Daoy (cell line): ENCODE results near the gene BTG1. TPM values are rescaled to one million over a fixed set of nuclear protein-coding genes. Genes with fewer than 3 reads are reported as not detected.

Experiments used
- DNase-seq: peaks from one replicate; pipeline ENCODE4 v3.0.0-alpha.2; 2015; ENCODE audit warnings: low read depth
- total RNA-seq: library from RNA; depleted of rRNA; stranded (reverse); fragments of >200 nt; shearing (Covaris generic); gene quantifications from 2 replicates; pipeline ENCODE4 v1.2.3, GENCODE V29; 2014

BTG1 gene
- total RNA-seq, 1 experiment from 2014 or later, result 5.4 TPM

DNA sequence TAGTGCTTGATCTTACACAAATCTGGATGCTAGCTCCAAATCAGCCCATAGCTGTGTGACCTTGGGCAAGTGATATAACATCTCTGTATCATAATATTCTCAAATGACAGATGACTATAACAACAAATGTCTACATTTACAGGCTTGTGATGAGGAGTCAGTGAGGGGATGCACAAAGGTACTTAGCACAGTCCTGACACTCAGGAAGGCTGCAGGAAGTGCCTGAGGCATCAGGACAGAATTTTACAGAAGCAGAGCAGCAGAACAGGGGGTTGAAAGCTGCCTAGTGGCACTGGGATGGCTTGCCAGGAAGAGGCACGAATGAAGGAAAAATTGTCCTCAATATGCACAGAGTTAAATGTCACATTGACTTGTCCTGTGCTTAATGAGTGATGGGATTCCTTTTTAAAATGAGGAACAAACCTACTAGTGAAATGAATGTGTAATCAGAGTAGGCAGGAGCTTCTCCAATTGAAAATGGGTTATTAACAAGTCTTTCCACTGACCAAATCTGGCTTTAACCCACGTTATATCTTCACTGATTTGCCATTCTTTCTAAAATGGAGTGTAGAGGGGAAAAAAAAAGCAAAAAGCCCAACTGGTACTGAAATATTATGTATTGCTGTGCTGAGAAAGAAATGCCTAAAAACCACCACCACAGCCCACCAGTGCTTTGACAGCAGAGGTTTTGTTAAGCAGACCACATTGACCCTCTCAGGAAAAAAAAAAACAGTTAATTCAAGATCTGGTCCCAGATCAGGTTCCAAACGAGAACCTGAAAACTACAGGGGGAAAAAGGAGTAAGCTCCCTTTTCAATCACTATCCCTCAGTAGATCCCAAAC, 11.6 kb downstream of the BTG1 start:
- no peak for DNase-seq

DNA sequence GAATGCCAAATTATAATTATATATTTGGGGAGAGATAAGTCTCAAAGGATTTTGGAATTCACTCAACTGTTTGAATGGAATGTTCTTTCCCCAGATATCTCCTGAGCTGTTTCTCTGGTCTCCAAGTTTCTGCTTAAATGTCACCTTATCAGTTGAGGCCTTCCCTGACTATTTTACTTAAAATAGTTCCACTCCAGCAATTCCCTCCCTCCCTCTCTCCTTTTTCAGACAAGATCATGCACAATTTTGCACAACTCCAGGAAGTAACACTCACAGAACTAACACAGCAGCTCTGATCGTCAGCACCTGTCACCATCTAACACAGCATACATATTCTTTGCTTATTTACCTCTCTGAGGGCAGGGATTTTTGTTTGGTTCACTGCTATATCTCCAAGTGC, 12.5 kb downstream of the BTG1 start:
- DNase-seq, result no peak

DNA sequence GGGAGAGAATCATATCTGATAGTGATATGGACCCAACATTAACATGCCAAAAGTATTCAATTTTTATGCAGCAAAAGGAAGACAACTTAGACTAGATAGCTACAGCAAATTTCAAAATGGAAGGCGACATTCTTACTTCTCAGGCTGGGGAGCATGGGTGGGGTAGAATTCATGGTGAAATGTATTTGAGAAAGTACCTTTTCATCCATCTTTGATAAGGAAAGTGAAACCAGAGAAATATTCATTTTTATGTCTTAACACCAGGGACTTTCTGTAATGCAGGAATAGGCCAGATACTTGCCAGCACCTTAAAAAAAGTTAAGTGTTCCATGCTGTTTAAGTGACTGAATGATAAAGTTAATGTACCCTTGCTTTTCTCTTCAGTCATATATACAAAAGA, 13.4 kb downstream of the BTG1 start:
- DNase-seq, result no peak

DNA sequence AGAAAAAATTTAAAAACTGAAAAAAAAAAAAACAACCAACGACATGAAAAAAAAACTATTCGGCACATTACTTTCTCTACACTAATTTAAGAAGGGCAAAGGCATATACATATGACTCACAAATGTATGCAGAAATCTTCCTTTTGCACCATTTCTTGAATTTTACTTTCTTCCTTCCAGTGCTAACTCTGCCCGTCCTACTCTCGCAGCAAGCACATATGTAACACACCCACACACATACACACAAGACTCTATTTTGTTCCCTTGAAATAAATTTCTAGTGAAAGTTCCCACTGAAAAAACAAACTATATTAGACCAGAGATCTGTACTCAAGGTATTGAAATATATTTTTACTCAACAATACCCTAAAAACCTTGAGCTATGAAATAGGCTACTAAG, 14.6 kb downstream of the BTG1 start:
- no peak for DNase-seq

DNA sequence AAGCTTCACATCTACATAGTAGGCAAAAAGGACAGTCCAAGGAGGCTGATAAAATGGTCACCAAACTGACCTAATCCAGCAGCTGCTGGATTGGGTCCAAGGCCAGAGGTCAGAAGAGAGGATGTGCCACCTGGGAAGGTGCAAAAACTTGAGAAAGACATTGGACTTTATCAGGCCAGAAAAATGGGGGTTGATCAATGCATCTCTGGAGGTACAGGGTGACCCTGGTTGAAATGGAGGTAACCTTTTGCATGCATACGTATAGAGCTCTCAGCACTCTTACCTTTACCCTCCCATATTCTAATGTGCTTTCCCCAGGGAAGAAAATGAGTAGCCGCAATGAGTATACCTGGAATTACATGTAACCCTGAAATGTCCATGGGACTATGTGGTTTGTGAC, 16.0 kb downstream of the BTG1 start:
- DNase-seq, result no peak

DNA sequence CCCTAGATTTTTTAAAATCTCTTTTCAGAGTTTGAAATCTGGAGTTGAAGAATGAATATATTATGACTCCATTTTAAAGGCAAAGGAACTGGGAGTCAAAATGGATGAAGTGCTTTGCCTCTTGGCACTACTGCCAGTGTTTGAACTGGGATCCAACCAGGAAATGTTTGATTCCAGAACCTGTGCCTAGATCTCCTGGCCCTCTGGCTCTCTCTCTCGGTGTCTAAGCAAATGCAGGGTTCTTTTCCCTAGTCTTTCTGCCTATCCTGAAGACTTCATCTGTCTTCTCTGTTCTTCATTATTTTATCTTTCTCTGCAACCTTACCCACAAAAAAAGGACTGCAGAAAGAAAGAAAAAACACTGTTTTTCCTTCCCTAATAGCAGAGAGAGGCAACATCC, 17.0 kb downstream of the BTG1 start:
- DNase-seq, result no peak

DNA sequence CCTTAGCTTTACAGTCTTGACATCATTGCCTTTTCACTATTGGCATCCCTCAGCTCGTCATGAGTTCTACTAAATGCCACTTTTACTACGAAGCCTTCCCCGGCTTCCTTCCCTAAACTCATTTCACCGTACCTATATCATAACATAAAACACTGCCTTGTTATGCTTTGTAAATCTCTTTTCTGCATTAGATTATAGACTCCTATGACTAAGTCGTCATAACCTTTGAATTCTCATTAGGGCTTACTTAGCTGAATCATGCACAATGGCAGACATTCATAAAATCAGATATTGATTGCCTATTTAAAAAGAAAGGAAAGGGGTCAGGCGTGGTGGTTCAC, 21.0 kb downstream of the BTG1 start:
- DNase-seq, result no peak

DNA sequence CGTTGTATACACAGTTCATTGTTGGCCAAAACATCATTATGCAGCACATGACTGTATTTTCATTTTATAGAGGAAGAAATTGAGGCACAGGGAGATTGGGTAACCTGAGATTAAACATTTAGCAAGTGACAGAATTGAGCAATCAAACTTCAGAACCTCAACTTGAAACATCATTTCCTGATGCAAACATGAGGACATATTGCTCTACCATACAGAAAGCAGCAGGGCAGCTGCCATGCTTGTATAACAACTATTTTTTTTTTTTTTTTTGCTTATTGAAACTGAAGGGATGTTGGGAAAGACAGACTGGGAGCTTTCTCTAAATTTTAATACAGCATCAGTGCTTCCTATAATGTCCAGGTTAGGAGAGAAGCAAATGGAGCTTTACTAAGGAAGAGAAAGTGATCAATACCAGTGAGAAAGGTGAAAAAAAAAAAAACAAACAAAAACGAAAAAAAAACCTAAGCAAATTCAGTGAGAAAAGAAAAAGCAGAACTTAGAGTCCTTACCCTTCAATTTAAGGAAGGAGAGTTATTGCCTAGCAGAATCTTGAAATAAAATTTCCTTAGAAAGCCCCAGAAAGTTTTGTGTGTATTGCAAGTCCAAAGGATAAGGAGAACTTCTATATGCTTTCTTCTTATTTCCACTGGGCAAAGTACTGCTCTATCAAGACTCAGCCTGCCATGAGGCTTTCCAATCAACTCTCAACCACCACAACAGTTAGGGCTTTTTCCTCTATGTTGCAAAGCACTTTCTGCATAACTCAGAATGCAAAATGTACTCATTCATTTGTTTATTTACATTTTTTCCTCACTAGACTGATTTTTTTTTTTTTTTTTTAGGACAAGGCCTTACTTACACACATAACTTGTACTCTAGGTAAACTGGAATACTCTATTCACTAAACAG, 21.6 kb downstream of the BTG1 start:
- no peak for DNase-seq

DNA sequence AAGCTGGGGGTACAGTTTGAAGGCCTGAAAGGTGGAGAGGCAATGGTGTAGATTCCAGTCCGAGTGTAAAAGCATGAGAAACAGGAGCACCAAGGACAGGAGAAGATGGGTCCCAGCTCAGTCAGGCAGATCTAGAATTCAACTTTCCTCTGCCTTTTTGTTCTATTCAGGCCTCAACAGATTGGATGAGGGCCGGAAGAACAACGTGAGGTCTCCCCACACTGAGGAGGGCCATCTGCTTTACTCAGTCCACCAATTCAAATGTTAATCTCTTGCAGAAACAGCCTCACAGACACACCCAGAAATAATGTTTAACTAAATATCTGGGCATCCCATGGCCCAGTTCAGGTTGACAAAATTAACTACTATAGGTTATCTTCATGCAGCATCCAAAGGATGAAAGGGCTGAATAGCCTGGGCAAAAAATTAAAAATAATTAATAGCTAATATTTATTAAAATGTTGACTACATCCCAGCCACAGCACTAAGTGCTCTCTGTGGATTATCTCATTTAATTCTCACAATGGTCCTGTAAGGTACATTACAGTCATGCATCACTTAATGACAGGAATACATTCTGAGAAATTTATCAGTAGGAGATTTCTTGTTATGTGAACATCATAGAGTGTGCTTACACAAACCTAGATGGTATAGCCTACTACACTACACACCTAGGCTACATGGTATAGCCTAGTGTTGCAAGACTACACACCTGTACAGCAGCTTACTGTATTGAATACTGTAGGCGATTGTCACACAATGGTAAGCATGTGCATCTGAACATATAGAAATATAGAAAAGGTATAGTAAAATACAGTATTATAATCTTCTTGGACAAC, 22.5 kb downstream of the BTG1 start:
- no peak for DNase-seq

DNA sequence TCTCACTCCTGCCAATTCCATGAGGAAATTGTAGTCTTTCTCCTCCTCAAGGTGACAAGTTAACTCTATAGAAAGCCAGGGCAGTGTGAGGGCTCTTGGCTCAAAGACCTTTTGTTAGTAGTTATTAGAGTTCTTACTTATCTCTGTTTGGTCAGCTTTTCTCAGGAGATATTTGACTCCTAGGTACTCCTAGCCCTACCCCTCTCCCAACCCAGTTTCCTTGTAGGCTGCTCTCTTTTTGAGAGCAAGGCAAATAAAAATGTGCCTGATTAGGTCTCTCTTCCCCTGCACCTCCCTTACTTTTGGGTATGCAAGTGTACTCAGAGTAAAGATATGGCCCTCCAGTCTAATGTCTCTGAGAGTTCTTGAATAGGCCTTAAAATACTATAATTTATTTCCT, 23.8 kb downstream of the BTG1 start:
- DNase-seq, result no peak

DNA sequence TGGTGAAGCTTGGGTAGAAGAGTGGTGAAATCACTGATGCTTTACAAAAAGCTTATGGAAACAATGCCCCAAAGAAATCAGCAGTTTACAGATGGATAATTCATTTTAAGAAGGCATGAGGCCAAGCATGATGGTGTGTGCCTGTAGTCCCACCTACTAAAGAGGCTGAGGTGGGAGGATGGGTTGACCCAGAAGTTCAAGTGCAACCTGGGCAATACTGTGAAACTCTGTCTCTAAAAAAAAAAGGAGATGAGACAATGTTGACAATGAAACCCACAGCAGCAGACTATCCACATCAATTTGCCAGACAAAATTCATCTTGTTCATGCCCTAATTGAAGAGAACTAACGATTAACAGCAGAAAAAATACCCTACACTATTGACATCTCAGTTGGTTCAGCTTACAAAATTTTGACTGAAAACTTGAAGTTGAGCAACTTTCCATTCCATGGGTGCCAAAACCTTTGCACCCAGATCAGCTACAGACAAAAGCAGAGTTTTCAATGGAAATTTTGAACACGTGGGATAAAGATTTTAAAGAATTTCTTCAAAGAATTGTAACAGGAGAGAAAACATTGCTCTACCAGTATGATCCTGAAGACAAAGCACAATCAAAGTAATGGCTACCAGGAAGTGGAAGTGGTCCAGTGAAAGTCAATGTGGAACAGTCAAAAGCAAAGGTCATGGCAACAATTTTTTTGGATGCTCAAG, 26.7 kb downstream of the BTG1 start:
- no peak for DNase-seq

DNA sequence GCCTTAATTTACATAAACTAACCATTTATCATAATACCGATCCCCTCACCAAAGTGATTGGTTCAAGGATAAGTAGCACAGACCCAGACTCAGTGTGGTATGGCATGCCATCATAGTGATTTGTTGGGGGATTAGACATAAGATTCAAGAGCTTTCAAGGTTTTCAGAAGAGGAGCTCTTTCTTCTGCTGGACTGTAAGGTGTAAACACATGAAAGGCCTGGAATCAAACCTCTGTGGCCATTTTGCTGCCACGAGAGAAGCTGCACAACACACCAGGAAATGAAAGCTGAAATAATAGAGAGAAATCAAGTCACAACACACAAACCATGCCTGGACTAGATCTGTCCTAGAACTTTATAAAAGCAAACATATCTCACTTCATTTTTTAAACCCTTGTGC, 30.8 kb downstream of the BTG1 start:
- no peak for DNase-seq

DNA sequence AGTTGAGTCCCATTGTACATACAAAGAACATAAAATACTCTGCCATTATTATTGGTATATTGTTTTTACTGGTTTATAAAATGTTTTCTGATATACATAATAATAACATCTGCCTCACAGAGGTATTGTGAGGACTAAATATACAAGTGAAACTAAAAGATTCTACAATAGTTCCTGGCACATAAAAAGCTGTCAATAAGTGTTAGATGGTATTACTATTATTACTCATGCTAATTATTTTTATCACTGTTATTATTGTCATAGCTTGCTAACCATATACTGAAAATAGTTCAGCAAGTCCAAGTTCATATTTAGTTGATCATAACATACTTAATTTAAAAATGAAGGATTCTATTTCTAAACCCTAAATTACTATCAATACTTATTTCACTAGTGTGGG, 34.4 kb downstream of the BTG1 start:
- DNase-seq, result no peak

DNA sequence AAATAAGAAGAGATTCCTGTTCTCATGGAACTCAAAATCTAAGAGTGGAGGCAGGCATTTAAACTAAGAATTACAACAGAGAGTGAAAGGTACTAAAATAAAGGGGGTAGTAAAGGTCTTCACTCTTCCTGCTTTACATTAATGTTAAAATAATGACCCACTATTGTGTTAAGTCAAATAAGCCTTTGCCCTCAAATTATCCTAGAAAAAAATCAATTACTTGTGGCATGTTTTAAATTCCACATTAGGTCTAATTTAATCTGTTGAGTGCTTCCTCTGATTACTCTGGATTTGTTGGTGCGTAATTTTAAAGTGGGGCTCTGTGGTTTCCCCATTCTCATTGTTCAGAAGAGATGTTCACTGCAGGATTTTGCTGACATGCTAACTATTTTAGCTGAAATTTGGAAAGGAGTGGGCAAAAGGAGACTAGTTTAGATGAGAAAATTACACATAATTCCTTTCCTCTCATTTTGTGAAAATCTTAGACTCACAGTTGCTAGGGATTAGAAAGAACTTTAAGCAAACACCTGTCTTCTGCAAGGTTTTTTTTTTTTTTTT, 35.5 kb downstream of the BTG1 start:
- no peak for DNase-seq

DNA sequence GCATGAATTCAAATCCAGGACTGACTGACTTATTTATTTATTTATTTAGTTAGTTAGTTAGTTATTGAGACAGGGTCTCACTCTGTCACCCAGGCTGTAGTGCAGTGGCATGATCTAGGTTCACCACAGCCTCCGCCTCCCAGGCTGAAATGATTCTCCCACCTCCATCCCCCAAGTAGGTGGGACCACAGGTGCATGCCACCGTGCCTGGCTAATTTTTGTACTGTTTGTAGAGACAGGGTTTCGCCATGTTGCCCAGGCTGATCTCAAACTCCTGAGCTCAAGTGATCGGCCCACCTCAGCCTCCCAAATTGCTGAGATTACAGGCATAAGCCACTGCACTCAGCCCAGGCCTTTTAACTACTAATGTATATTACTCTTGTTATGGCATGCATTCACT, 36.0 kb downstream of the BTG1 start:
- no peak for DNase-seq

DNA sequence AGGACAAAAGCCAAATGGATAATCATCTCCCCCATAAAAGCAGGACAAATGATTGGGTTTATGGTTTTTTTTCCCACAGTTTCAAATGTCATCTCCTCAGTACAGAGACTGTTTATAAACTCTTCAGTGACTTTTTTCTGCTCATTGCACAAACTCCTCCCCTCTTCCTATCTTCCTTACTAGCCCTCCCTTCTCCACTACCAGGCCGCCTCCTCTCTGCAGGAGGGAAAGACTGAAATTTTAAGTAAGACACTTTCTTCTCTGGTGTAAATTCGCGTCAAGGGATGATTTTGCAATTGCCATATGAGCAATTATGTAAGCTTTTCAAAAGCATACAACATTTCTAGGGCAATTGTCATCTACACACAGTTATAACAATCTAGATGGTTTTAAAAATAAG, 37.0 kb downstream of the BTG1 start:
- peak; percentile 17 for DNase-seq

DNA sequence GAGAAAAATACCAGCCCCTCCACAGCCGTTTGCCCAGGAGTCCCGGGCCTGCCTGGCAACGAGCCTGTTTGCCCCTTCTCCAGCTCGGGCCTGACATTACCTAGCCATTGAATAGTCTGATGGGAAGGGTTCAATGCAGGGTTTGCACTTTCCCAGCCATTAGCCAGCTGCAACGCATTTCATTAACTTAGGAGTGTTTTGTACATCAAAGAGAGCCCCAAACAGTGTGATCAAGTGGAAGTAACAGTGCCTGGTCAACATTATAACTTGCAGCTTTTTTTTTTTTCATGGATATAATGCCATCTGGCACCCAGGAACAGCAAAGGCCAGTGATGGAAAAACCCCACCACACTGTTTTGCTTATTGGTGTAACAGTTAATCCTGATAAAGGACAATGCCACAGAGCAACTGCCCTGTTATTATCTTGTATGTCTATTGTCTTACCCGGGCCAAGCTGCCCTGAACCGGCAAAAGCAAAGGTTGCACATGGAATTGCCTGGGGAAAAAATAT, 38.0 kb downstream of the BTG1 start:
- DNase-seq, result no peak

DNA sequence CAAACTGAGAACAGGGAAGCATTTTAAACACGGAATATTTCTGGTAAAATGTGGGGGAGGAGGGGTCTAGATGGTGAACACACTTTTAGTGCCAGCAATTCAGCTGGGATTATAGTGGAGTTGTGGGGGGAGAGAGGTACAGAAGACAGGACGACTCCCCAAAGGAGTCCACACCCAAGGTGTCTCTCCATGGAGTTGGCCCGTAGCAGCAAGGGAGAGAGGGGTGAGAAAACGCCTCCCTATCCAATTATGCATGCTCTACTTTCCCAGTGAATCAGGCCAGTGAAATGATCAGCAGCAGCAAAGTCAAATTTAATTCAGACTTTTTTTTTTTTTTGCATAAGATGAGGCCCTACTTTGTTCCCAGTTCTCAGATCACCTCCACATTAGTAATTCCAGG, 38.6 kb downstream of the BTG1 start:
- no peak for DNase-seq

DNA sequence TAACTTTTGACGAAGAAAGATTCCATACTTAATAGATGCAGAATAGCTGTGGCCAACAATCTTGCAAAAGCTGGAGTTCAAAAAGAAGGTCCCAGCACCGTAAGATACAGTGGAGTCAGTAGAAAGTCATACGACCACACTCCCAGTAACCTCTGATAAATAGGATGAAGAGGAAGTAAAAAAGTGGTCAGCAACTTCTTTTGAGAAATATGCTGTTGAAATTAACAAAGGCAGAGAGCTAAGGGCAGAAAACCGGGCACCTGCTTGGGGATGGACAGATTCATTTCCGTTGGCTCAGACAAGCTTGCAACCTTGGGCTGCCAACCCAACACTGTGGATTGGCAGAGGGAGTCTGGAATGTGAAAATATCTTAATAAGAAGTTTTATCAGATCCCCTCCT, 40.0 kb downstream of the BTG1 start:
- no peak for DNase-seq

DNA sequence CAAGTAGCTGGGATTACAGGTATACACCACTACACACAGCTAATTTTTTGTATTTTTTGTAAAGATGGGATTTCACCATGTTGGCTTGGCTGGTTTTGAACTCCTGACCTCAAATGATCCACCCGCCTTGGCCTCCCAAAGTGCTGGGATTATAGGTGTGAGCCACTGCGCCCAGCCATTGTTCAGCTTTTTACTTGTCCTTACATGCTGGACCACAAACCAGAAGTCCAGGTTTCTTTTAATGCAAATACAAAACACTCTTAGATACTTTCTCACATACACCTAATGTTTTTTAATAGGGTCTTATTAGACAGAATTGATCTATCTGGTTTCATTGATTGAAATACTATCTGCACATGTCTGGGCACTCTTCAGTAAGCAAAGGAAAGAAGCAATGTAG, 40.5 kb downstream of the BTG1 start:
- no peak for DNase-seq

DNA sequence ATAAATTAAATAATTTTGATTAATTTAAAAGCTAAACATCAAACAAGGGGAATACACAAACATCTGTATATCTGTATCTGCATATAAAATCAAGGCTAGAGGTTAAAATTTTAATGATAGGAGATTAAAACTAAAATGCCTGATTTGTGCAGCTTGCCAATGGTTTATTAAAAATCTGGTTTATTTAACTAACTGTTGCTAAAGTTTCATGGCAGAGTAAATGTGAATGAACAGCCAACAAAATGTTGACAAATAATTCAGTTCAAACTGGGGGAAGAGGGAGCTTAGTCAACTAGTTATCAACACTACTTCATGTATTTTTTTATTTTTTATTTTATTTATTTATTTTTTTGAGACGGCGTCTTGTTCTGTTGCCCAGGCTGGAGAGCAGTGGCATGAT, 43.0 kb downstream of the BTG1 start:
- no peak for DNase-seq
